SU-DHL-6 (cell line): ENCODE measurements around the gene CFAP251.
A peak's percentile ranks its signal among the peaks of the same experiment; 100 is the strongest.

Source experiments
- H2AFZ ChIP-seq: fragments of 200-600 bp; sonication (generic); 2 replicates; pipeline ENCODE4 v1.6.1; 2014; ENCODE audit warnings: low read depth, mild to moderate bottlenecking, moderate library complexity, mixed read lengths, antibody characterized with exemption, low read length; ENCODE audit not compliant: severe bottlenecking
- H3F3A ChIP-seq: fragments of 200-600 bp; shearing (Covaris generic); 2 replicates; pipeline ENCODE4 v1.6.0; 2016; ENCODE audit warnings: antibody characterized with exemption, mild to moderate bottlenecking; ENCODE audit not compliant: insufficient read depth
- H3K27ac ChIP-seq: fragments of 200-600 bp; sonication (generic); 2 replicates; pipeline ENCODE4 v1.5.1; 2016; ENCODE audit warnings: low read depth, mild to moderate bottlenecking, low read length, moderate library complexity, mixed read lengths
- H3K27me3 ChIP-seq: fragments of 200-600 bp; sonication (generic), shearing (Covaris generic); 2 replicates; pipeline ENCODE4 v1.6.0; 2014; ENCODE audit warnings: mild to moderate bottlenecking, low read length
- H3K36me3 ChIP-seq: fragments of 200-600 bp; sonication (generic); 2 replicates; pipeline ENCODE4 v1.6.1; 2014; ENCODE audit warnings: mild to moderate bottlenecking, low read length, mixed read lengths
- H3K4me2 ChIP-seq: fragments of 300-600, 200-600 bp; shearing (Covaris generic), sonication (generic); 2 replicates; pipeline ENCODE4 v1.6.0; 2014; ENCODE audit warnings: low read length, low read depth, mild to moderate bottlenecking; ENCODE audit not compliant: poor library complexity, severe bottlenecking
- H3K4me3 ChIP-seq: fragments of 200-600 bp; sonication (generic); 2 replicates; pipeline ENCODE4 v1.5.1; 2014; ENCODE audit warnings: antibody characterized with exemption, low read length, mild to moderate bottlenecking, mixed read lengths; ENCODE audit not compliant: insufficient read depth, poor library complexity, severe bottlenecking
- H3K79me2 ChIP-seq: fragments of 200-600 bp; sonication (generic); 2 replicates; pipeline ENCODE4 v1.6.1; 2014; ENCODE audit warnings: mild to moderate bottlenecking, low read length, moderate library complexity; ENCODE audit not compliant: insufficient read depth
- H3K9ac ChIP-seq: fragments of 200-600 bp; sonication (generic); 2 replicates; pipeline ENCODE4 v1.7.0; 2014; ENCODE audit warnings: mild to moderate bottlenecking, low read length
- H3K9me2 ChIP-seq: fragments of 200-600 bp; sonication (generic); replicated peaks from 2 replicates; pipeline ENCODE4 v1.6.1; 2014; ENCODE audit warnings: low read length; ENCODE audit not compliant: insufficient read depth
- H3K9me3 ChIP-seq: fragments of 200-600 bp; sonication (generic); 2 replicates; pipeline ENCODE4 v1.6.1; 2014; ENCODE audit warnings: low read length, mixed read lengths; ENCODE audit not compliant: insufficient read depth
- H4K20me1 ChIP-seq: fragments of 200-600 bp; sonication (generic); 2 replicates; pipeline ENCODE4 v1.6.1; 2014; ENCODE audit warnings: low read depth, mild to moderate bottlenecking, antibody characterized with exemption, low read length, moderate library complexity, mixed read lengths
- CTCF ChIP-seq: fragments of 200-600 bp; sonication (generic); IDR thresholded peaks from one replicate; pipeline ENCODE4 v1.5.1; 2017; ENCODE audit warnings: antibody characterized with exemption, mild to moderate bottlenecking, low read length, moderate library complexity; ENCODE audit not compliant: insufficient read depth, poor library complexity, severe bottlenecking
- EZH2phosphoT487 ChIP-seq: fragments of 200-600 bp; sonication (generic), shearing (Covaris generic); conservative IDR thresholded peaks from 2 replicates; pipeline ENCODE4 v1.6.1; 2018; ENCODE audit warnings: mild to moderate bottlenecking, antibody characterized with exemption, low read length, moderate library complexity, mixed read lengths

Gene CFAP251

GRCh38 chr12:121916719-121917118 lies 1.7 kb upstream of the CFAP251 start:
- Histone ChIP-seq H3K9me3 (no peaks in the 10 kb centered on the region), H3K27me3 (no peaks in the 10 kb centered on the region), H3F3A (peaks cover 31% of the 10 kb centered on the region), H3K36me3 (no peaks in the 10 kb centered on the region), H3K79me2 (no peaks in the 10 kb centered on the region; the same call in 1 of the 2 replicates), H3K9ac (peak overlapping the region; percentile 65; the same call in 1 of the 2 replicates), H4K20me1 (no peaks in the 10 kb centered on the region), H3K4me2 (peak overlapping the region; percentile 69), H3K9me2 (no peaks in the 10 kb centered on the region), H3K27ac (peak overlapping the region; percentile 86), H2AFZ (no peak overlapping the region), H3K4me3 (no peak overlapping the region)
- no peak for TF ChIP-seq EZH2phosphoT487
- peak; percentile 48 for TF ChIP-seq CTCF

- Histone ChIP-seq H3K9ac (peak overlapping the region; percentile 65), H2AFZ (no peak overlapping the region), H3K36me3 (no peaks in the 10 kb centered on the region)
Observed at GRCh38 chr12:121918679-121919038, 267 bp downstream of the CFAP251 start.

GRCh38 chr12:121921066-121921465 lies 2.7 kb downstream of the CFAP251 start:
- H2AFZ ChIP-seq = no peak overlapping the region
- H3K27ac ChIP-seq = no peak overlapping the region
- H3K4me2 ChIP-seq = no peak overlapping the region
- no peaks in the 10 kb centered on the region for H3K36me3 ChIP-seq
- no peaks in the 10 kb centered on the region for H4K20me1 ChIP-seq
- TF ChIP-seq CTCF (no peak), EZH2phosphoT487 (no peak)
- H3K79me2 ChIP-seq = no peaks in the 10 kb centered on the region; the same call in 1 of the 2 replicates
- no peak overlapping the region for H3K9ac ChIP-seq
- no peaks in the 10 kb centered on the region for H3K9me3 ChIP-seq
- no peaks in the 10 kb centered on the region for H3K27me3 ChIP-seq
- H3F3A ChIP-seq = peaks cover 32% of the 10 kb centered on the region
- H3K9me2 ChIP-seq = no peaks in the 10 kb centered on the region
- no peak overlapping the region for H3K4me3 ChIP-seq

More at GRCh38 chr12:121918679-121919038, 267 bp downstream of the CFAP251 start:
- Histone ChIP-seq H4K20me1 (no peaks in the 10 kb centered on the region), H3K27me3 (no peaks in the 10 kb centered on the region), H3K27ac (peak overlapping the region; percentile 86), H3K79me2 (no peaks in the 10 kb centered on the region; the same call in 1 of the 2 replicates), H3K9me3 (no peaks in the 10 kb centered on the region), H3K9me2 (no peaks in the 10 kb centered on the region), H3K4me3 (peak overlapping the region; percentile 59), H3K4me2 (peak overlapping the region; percentile 69), H3F3A (peaks cover 36% of the 10 kb centered on the region)
- no peak for TF ChIP-seq EZH2phosphoT487
- TF ChIP-seq CTCF = no peak
